NCI-H524 (cell line): Measurements from ENCODE around the gene EXOSC3.

Experiments
- DNase-seq, 2 experiments: peaks; one replicate each; lab custom pipeline; 2025; lab: John Stamatoyannopoulos, UW

Gene EXOSC3

DNA sequence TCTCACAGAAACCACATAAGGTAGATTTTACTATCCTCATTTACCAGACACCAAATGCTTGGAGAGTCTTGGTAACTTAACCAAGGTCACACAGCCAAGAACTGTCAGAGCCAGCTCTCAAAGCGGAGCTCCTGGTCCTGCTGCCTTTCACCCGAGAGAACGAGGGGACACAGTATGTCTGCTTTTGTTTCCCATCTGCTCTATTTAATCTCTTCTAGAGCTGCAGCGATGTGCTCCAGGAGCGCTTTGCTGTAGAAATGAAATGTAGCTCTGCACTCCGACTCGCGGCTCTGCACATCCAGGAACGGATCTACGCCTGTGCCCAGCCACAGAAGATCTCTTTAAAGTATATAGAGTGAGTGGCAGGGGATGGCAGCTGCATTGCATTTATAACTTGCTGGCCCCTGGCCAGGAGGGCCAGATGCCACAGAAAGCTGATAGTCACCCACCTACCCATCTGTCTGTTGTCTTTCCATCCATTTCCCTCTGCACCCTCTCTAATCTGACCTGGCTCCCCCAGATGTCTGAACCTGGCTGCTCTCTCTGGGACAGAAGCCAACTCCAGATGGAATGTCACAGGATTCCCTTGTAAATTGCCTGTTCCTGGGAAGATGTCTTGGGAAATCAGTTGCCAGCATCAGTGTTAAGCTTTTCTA lies 52.6 kb downstream of the EXOSC3 start:
- peak; percentile 99 for DNase-seq

DNA sequence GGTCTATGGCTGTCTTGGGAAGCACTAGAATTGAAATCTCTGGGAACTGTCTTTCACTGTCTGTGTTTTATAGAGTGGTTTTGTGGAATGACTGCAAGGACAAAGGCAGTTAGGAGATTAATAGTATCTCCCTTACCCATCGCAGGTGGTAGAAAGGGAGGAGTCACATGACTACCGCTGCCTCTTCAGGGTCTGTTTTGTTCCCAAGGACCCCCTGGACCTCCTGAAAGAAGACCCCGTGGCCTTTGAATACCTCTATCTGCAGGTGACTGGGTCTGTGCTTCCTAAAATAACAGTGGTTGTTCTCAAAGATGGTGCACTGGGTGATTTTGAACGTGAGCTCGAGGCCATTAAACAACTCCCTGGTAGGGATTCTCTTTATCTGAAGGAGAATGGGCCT lies 54.0 kb downstream of the EXOSC3 start:
- no peak for DNase-seq

DNA sequence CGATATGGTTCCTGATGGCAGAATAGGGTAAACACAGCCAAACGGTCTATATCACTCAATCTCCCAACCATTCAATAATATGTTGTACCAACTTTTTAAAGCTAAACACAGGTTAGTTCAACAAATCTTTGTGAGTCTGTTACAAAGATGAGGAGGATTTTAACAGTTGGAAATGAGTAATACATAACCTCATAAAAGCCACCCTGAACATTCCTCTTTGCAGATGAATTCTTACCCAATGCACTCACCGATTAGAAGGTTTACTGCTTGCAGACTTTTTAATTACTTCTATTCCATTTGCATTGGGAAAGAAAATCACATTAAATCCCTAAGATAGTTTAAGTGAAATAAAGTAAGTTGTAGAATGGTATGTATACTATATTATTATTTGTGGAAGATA lies 54.6 kb downstream of the EXOSC3 start:
- DNase-seq, result no peak
